ENCODE results near the gene SPAG16.

- no peak for TF ChIP-seq CTCF (IDR thresholded peaks at IDR 0.05; ENCODE audit: insufficient read depth, low read length, poor library complexity, severe bottlenecking)
- TF ChIP-seq EZH2phosphoT487 (conservative IDR thresholded peaks at IDR 0.05; ENCODE audit: low read length), result no peak
Measured at GRCh38 chr2:214174563-214174962, 890.3 kb downstream of the SPAG16 start.
